HCT116 (cell line): ENCODE results near the gene IPO11.

Experiments
- ATF3 ChIP-seq: IDR thresholded peaks from 2 replicates; pipeline ENCODE4 v1.6.1; 2012
- CTCF ChIP-seq, 3 experiments: fragments of 200-600 bp in 1 of 3; sonication (generic) in 1 of 3; IDR thresholded peaks in 2 of 3; conservative IDR thresholded peaks in 1 of 3; 2 replicates each; pipeline ENCODE4 v1.5.1; 2012 to 2017; ENCODE audit warnings: low read depth in 2 of 3, low read length in 2 of 3, antibody characterized with exemption in 1 of 3, borderline replicate concordance in 1 of 3, control low read depth in 1 of 3, mild to moderate bottlenecking in 1 of 3, mixed read lengths in 1 of 3, mixed run types in 1 of 3, moderate library complexity in 1 of 3; ENCODE audit not compliant: insufficient read depth in 1 of 3
- EZH2 ChIP-seq: fragments of 200-600 bp; sonication (generic); IDR thresholded peaks from 2 replicates; pipeline ENCODE4 v1.6.1; 2017; ENCODE audit warnings: antibody characterized with exemption, mixed run types
- EZH2phosphoT487 ChIP-seq: fragments of 200-600 bp; IDR thresholded peaks from 2 replicates; pipeline ENCODE4 v1.6.1; 2018; ENCODE audit warnings: antibody characterized with exemption, borderline replicate concordance
- JUND ChIP-seq: IDR thresholded peaks from 2 replicates; pipeline ENCODE4 v1.6.1; 2012
- POLR2A ChIP-seq: IDR thresholded peaks from 2 replicates; pipeline ENCODE4 v1.7.0; 2011; ENCODE audit warnings: borderline replicate concordance; ENCODE audit not compliant: insufficient read depth, insufficient read length; ENCODE audit errors: extremely low read depth
- POLR2AphosphoS5 ChIP-seq: IDR thresholded peaks from 2 replicates; pipeline ENCODE4 v1.6.1; 2011; ENCODE audit warnings: mild to moderate bottlenecking, low read depth, low read length, moderate library complexity
- RAD21 ChIP-seq: IDR thresholded peaks from 2 replicates; pipeline ENCODE4 v1.6.1; 2012; ENCODE audit warnings: low read depth, mild to moderate bottlenecking
- REST ChIP-seq: IDR thresholded peaks from 2 replicates; pipeline ENCODE4 v1.6.1; 2012; ENCODE audit warnings: low read depth
- SIN3A ChIP-seq: IDR thresholded peaks from 2 replicates; pipeline ENCODE4 v1.6.1; 2012; ENCODE audit warnings: low read depth
- TCF7L2 ChIP-seq: IDR thresholded peaks from 2 replicates; pipeline ENCODE4 v1.7.0; 2011; ENCODE audit warnings: borderline replicate concordance, inconsistent platforms; ENCODE audit not compliant: insufficient read depth, insufficient read length; ENCODE audit errors: extremely low read depth
- ZBTB33 ChIP-seq: IDR thresholded peaks from 2 replicates; pipeline ENCODE4 v1.6.1; 2011; ENCODE audit warnings: mild to moderate bottlenecking, low read length, moderate library complexity; ENCODE audit not compliant: insufficient replicate concordance; ENCODE audit errors: extremely low read depth

GRCh38 chr5:62534461-62535236, 122.1 kb downstream of the IPO11 start:
- TF ChIP-seq CTCF (IDR thresholded peaks at IDR 0.05 in 2 of 3, conservative IDR thresholded peaks at IDR 0.05 in 1 of 3; ENCODE audit: borderline replicate concordance in 1 of 3, insufficient read depth in 1 of 3, low read depth in 2 of 3, low read length in 2 of 3) = no peak
- TF ChIP-seq EZH2 = no peak
- TF ChIP-seq EZH2phosphoT487 = no peak
- no peak for TF ChIP-seq POLR2AphosphoS5
- no peak for TF ChIP-seq ZBTB33
- no peak for TF ChIP-seq RAD21
- no peak for TF ChIP-seq JUND
- no peak for TF ChIP-seq SIN3A
- TF ChIP-seq ATF3 = no peak
- no peak for TF ChIP-seq REST
- TF ChIP-seq TCF7L2 = no peak
- TF ChIP-seq POLR2A = no peak
